ENCODE data around the gene CNTLN.
"Not testable (repeated sequence)": the region's sequence is repeated elsewhere in the genome, so short reads cannot be mapped to it uniquely, and the experiment has no call there.

CNTLN gene

DNA sequence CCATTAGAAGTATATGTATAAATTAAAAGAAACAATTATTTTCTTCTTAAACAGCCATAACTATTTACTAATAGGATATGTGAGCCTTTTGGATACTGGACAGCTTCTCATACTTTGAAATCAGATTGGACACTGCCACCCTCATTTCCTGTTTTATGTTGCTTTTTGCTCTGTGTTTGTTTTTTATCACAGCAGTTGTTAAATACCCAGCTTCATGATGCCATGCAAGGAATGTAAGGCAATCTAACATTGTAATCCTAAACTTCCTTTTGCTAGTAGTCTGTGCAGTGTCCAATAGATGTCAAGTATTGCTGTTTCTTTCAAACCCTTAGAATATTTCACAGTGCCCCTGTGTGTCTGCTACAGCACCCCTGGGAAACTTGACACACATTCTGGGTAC, 56.2 kb downstream of the CNTLN start:
- no peak for DNase-seq

DNA sequence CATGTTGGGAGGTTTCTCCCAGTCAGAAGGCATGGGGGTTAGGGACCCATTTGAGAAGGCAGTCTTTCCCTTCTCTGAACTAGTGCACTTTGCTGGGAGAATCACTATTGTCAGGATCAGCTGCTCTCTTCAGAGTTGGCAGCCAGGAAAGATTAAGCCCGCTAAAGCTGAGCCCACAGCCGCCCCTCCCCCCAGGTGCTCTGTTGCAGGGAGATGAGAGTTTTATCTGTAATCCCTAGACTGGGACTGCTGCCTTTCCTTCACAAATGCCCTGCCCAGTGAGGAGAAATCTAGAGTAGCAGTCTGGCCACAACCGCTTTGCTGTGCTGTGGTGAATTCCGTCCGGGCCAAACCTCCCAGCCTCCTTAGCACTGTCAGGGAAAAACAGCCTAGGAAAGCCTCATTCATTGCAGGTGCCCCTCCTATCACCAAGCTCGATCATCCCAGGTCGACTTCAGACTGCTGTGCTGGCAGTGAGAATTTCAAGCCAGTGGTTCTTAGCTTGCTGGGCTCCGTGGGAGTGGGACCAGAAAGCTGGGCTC, 69.8 kb downstream of the CNTLN start:
- no peak for DNase-seq

DNA sequence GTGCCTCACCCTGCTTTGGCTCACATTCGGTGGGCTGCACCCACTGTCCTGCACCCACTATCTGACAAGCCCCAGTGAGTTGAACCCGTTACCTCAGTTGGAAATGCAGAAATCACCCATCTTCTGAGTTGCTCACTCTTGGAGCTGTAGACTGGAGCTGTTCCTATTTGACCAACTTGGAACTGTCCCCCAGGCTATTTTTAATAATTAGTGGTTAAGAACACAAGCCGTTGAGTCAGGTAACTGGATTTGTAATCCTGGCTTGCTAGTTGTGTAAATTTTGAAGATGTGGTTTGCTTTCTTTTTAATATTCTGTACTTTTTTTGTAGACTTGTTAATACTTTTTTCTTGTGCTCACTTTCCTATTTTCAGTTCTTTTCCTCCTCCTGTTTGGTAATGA, 81.2 kb downstream of the CNTLN start:
- no peak for DNase-seq

DNA sequence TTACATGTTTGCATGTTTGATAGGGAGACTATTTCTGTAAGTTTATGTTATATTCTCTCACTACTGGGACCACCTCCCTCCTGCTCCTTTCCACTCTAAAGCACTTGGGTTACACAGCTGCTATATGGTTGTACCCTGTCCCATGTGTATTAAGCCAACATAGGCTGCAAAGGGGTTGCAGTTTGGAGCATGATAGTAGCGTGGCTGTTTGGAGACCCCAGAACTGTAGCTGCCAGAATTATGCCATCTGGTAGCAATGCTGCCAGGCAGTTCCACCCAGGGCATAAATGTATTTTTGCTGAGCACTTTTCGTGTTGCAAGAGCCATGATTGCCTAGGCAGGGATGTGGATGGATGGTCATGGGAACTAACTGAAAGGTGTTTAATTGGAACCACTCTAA, 81.8 kb downstream of the CNTLN start:
- no peak for DNase-seq

DNA sequence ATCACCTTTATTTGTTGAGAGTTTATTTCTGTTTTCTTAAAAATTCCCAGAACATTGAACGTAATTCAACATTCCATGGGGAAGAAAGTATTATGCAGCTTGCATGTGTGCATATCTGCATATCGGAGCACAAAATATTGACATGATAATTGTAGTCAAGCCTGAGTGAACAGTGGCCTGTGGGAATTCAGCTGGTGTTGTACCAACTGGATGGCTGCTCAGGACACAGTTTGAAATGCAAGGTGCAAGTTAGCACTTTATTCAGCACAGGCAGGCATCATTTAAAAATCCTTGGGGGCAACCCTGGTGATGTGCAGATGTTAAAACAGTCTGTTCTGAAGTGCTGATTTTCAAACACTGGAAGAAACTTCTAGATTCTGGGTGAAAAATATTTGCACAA, 82.4 kb downstream of the CNTLN start:
- DNase-seq, result no peak

DNA sequence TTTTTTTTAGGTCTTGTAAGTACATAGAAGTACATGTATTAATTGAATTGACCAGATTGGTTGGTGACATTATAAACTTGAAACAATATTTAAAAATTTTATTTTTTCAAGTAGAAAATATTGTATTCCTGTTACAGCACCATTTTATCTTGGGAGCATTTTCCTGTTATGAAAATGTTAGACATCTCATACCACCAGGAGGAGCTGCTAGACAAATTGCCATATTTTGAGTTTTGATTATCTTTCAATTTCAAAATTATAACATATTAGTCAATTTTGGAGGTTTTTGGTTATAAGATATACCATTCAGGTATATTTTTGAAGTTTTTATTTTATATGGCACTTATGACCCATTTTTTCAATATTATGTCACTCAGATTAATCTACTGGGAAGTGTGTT, 84.4 kb downstream of the CNTLN start:
- DNase-seq, result no peak

DNA sequence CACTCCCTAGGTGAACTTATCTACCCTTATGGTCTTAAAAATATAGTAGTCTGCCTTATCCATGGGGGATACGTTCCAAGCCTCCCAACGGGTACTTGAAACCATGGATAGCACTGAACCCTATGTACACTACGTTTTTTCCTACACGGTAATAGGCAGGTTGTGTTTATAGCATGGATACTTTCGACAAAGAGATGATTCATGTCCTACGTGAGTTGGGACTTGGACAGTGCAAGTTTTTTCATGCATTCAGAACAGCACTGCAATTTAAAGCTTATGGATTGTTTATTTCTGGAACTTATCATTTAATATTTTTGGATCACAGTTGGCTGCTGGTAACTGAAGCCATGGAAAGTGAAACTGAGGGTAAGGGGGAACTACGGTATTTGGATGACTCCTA, 88.1 kb downstream of the CNTLN start:
- DNase-seq, result no peak

DNA sequence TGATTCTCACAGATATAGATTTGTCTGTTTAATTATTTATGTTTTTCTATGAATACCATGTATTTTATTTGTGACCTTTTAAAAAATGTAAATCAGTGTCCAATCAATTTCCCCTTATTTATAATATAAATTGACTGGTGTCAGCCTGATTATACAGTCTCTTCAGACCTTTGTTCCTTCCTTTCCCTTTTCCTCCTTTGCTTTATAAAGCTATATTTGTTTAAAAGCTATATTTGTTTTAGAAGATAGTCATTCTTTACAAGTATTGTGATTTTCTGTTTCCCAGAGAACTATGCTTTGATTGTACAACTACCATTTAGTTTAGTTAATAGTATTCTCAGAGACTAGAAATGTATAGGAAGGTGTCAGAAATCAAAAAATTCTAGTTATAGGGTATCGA, 90.6 kb downstream of the CNTLN start:
- no peak for DNase-seq

DNA sequence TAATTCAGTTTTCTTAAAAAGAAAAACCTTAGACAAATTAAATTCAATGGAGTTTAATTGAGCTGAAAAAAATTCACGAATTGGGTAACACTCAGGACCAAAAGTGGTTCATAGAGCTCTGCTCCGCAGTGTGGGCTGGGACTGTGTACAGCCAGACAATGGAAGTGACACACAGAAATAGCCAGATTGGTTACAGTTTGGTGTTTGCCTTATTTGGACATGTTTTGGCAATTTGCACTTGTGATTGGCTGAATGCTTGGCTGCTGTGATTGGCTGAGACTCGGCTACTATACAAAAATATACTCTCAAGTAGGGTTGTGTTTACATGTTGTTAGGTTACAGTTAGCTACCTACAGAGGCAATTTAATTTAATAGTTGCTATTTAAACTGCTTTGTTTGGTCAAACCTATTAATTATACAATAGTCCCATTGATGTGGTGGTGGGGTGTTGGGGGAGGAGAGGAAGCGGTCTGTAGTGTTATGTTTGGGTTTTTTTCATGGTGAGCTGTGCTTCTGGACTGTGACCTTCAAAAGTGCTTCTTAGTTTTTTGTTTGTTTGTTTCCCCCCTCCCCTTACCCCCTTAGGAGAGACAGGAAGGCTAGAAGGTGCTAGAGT, 95.2 kb downstream of the CNTLN start:
- DNase-seq, result no peak

DNA sequence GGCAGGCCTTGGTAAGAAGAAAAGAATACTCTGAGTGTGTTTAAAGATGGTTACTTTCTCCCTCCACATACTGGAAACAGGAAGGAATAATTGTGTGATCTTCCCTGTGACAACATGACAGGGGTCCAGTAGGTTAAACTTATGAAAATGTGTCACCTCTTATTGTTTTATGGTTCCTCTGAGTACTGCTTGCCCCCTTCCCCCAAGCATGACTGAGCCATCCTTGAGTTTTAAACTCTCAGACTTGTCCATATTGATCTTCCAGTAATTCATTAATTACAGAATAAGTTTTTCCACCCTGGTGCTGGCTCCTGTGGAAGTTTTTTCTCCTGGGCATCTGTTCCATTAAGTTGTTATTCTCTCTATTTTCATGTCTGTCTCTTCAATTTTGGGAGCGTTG, 95.8 kb downstream of the CNTLN start:
- DNase-seq, result no peak

DNA sequence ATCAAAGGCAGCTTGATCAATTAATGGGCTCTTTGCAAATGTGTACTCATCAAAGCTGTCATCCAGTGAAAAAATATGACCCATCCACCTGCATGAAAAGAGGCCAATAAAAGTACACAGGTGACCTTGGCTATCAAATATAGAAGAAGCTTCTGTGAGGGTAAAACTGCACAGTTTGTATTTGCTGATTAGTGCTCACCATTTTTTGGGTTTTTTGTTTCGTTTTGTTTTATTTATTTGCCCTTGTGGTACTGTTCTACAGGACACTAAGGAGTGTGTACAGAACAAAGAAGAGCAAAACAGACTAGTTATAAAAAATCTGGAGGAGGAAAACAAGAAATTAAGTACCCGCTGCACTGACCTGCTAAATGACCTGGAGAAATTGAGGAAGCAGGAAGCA, 101.3 kb downstream of the CNTLN start:
- no peak for DNase-seq

DNA sequence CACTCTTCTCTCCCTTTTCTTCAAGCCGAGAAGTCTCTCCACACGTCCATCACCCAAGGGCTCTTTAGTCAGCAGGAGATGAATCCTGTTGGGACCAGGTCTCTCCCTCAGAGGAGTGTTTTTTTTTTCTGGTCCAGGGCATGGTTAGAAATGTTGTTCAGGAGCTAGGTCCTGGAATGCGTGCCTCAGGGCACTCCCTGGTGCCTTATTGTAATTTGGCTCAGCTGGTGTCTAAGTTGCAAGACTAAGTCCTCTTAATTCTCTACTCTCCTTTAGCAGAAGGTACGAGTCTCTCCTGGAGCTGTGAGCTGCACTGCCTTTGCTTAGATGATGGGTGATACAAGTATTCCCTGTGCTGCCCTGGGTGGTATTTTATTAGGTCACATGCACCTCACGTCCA, 111.9 kb downstream of the CNTLN start:
- no peak for DNase-seq

DNA sequence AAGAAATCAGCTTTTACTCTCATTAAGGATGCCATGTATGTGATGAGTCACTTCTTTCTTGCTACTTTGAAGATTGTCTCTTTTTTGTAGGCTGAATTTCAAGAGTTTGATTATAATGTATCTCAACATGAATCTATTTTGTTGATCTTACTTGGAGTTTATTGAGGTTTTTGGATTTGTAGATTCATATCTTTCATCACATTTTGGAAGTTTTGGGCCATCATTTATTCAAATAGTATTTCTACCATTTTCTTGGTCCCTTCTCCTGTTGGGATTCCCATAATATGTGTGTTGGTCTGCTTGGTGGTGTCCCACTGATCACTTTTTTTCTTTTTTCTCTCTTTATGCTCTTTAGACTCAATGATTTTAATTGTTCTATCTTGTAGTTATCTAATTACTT, 116.3 kb downstream of the CNTLN start:
- no peak for DNase-seq

DNA sequence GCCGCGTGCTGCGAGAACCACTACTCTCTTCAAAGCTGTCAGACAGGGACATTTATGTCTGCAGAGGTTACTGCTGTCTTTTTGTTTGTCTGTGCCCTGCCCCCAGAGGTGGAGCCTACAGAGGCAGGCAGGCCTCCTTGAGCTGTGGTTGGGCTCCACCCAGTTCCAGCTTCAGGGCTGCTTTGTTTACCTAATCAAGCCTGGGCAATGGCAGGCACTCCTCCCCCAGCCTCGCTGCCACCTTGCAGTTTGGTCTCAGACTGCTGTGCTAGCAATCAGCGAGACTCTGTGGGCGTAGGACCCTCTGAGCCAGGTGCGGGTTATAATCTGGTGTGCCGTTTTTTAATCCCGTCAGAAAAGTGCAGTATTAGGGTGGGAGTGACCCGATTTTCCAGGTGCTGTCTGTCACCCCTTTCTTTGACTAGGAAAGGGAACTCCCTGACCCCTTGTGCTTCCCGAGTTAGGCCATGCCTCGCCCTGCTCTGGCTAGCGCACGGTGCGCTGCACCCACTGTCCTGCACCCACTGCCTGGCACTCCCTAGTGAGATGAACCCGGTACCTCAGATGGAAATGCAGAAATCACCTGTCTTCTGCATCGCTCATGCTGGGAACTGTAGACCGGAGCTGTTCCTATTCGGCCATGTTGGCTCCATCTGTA, 133.8 kb downstream of the CNTLN start:
- DNase-seq, result not testable (repeated sequence)

DNA sequence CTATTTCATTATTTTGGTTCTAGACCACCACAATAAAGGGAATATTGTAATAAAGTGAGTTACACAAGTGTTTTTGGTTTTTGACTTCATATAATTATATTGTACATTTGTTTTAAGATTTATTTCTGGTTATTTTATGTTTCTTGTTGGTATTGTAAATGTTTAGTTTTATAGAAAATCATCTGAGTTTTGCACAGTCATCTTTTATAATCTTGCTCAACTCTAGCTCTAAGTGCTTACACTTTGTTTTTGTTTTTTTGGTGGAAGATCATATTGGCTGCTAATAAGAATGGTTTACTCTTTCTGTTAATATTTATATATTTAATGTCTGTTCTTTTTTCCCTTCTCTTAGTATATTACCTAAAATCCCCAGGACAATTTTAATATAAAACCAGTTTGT, 135.0 kb downstream of the CNTLN start:
- DNase-seq, result no peak

DNA sequence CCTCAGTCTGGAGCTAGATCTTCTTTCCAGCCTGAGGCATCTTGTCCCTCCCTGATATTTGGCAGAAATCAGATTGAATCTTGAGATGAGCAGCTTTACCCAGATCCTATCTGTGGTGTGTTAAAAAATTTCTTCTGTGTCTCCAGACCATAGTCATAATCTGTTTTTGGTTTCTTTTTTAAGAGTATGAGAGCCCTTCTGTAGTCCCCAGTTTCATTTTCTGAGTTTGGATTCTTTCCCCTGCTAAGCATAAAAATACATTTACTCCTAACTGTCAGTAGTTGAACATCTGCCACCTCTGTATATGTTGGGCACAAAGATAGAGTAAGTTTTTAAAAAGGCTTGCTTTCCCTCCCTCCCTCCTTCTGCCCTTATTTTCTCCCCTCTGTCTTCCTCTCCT, 137.7 kb downstream of the CNTLN start:
- no peak for DNase-seq

DNA sequence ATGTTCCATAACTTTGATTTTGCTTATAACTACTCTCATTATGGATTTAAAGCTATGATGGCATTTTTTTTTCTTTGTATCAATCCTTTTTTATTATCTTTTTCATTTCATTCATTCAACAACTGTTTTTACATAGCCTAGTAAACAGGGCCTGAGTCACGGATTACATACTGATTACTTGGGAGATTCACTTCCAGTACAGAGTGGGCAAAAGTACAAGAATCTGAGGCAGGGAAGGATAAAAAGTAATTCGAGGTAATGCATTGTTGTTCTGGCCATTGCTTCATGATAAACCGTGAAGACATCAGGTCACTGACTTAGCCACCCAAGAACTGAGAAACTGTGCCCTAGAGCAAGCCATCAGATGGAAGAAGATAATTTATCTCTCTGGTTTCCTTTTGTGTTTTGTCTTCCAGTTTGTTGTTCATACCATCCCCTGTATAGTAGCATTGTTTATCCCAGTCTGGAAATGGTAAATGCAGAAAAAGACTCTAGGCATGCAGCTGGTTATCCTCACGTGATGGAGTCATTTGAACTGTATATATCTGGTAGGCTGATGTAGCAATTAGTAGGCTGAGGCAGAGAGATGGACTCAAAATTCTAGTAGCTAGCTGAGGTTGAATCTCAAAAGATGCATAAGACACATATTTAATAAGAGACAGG, 145.6 kb downstream of the CNTLN start:
- DNase-seq, result no peak

DNA sequence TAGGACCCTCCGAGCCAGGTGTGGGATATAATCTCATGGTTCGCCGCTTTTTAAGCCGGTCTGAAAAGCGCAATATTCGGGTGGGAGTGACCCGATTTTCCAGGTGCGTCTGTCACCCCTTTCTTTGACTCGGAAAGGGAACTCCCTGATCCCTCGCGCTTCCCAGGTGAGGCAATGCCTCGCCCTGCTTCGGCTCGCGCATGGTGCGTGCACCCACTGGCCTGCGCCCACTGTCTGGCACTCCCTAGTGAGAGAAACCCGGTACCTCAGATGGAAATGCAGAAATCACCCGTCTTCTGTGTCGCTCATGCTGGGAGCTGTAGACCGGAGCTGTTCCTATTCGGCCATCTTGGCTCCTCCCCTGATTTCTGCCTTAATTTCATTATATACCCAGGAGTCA, 155.8 kb downstream of the CNTLN start:
- DNase-seq, result not testable (repeated sequence)

DNA sequence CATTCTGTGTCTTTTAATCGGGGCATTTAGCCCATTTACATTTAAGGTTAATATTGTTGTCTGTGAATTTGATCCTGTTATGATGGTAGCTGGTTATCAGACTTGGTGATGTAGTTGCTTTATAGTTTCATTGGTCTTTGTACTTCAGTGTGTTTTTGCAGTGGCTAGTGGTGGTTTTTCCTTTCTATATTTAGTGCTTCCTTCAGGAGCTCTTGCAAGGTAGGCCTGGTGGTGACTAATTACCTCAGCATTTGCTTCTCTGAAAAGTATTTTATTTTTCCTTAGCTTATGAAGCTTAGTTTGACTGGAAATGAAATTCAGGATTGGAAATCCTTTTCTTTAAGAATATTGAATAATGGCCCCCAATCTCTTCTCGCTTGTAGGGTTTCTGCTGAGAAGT, 156.9 kb downstream of the CNTLN start:
- no peak for DNase-seq

DNA sequence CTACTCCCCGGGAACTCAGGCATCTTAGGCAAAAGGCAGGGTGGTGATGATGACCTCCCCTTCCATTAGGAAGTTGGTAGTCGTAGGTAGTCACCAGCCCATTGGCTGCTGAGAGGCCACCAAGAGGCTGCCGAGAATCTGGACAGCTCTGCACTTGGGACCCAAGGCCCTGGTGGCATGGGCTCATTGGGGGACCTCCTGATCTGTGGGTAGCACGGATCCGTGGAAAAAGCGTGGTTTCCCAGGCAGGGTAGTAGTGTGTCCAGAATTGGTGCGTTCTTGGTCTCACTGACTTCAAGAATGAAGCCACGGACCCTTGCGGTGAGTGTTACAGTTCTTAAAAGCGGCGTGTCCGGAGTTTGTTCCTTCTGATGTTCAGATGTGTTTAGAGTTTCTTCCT, 158.8 kb downstream of the CNTLN start:
- no peak for DNase-seq

DNA sequence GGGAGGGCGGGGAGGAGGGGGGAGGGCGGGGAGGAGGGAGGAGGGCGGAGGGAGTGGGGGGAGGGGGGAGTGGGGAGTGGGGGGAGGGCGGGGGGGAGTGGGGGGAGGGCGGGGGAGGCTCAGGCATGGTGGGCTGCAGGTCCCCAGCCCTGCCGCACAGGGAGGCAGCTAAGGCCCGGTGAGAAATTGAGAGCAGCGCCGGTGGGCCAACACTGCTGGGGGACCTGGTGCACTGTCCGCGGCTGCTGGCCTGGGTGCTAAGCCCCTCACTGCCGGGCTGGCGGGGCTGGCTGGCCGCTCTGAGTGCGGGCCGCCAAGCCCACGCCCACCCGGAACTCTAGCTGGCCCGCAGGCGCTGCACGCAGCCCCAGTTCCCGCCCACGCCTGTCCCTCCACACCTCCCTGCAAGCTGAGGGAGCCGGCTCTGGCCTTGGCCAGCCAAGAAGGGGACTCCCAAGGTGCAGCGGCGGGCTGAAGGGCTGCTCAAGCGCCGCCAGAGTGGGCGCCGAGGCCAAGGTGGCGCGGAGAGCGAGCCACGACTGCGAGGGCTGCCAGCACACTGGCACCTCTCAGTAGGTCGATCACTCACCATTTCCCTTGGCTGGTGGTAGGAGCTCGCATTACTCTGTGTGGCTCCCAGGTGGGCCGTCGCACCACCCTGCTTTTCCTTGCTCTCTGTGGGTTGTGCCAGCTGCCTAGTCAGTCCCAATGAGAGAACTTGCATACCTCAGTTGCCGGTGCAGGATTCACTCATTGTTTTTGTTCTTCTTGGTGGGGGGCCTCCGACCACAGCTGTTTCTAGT, 160.2 kb downstream of the CNTLN start:
- no peak for DNase-seq

DNA sequence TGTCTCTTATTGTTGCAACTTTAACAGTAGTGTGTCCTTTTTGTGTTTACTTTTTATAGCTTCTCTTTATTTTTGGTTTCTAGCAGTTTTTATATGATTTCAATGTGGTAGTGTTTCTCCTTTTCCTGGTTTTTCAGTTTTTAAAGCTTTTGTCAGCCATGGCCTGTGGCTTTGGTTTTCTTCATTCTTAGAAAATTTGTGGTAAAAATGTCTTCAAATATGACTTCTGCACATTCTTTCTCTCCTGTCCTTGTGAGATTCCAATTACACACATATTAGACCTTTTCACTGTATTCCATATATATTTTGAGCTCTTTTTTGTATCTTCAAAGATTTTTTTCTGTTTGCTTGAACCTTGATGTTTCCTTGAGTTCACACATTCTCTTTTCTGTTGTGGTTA, 180.5 kb downstream of the CNTLN start:
- DNase-seq, result no peak

DNA sequence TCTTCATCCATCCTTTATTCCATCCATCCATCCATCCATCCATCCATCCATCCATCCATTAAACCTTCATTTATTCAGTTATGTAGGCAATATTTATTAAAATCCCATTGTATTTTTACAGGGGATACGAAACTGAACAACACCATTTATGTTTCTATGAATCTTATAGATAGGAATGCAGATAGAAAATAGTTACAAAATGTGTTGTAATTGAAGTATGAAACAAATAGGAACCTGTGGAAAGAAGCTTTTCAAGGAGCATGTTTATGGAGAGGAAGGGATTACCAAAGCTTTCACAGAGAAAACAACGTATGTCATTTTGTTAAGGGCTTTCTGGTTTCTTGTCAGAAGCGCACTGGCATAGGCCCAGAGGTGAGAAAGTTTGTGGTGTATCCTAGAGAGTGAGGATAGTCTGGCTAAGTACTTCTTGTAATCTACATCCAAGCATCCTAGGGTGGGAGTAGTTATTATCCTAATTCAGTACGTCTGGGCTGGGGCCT, 184.0 kb downstream of the CNTLN start:
- no peak for DNase-seq

Measured in T-helper 9 cell (primary cell).